Spleen (tissue), 11 donors: ENCODE measurements around the gene LCN10. TPM values are rescaled to one million over a fixed set of nuclear protein-coding genes. Genes with fewer than 3 reads are reported as not detected.
A peak's percentile ranks its signal among the peaks of the same experiment; 100 is the strongest.

ENCODE experiments used
- DNase-seq: peaks from one replicate; pipeline ENCODE4 v3.0.0-alpha.2; 2020
- H3K27ac ChIP-seq, 8 donors: fragments of 200-600 bp; sonication (generic) in 7 of 8; 1 replicate in 4 of 8; 2 replicates in 4 of 8; pipeline versions ENCODE4 v1.5.0 to v1.8.0; 2016 to 2021; ENCODE audit warnings: inconsistent platforms in 4 of 8, mild to moderate bottlenecking in 4 of 8, moderate library complexity in 1 of 8
- H3K27me3 ChIP-seq, 7 donors: fragments of 200-600 bp; sonication (generic) in 6 of 7; replicated peaks in 1 of 7; 1 replicate in 4 of 7; 2 replicates in 3 of 7; pipeline versions ENCODE4 v1.5.0 to v1.8.0; 2016 to 2021; ENCODE audit warnings: inconsistent platforms in 3 of 7, mild to moderate bottlenecking in 1 of 7
- H3K36me3 ChIP-seq, 6 donors: fragments of 200-600 bp; sonication (generic) in 5 of 6; 1 replicate in 4 of 6; 2 replicates in 2 of 6; pipeline versions ENCODE4 v1.5.0 to v1.8.0; 2016 to 2021; ENCODE audit warnings: inconsistent platforms in 2 of 6
- H3K4me1 ChIP-seq, 6 donors: fragments of 200-600 bp; sonication (generic) in 5 of 6; 1 replicate in 3 of 6; 2 replicates in 3 of 6; pipeline versions ENCODE4 v1.5.0 to v1.8.0; 2016 to 2021; ENCODE audit warnings: inconsistent platforms in 3 of 6
- H3K4me3 ChIP-seq, 8 donors: fragments of 200-600 bp; sonication (generic) in 7 of 8; 1 replicate in 4 of 8; 2 replicates in 4 of 8; pipeline versions ENCODE4 v1.5.0 to v1.8.0; 2016 to 2021; ENCODE audit warnings: inconsistent platforms in 4 of 8, mild to moderate bottlenecking in 4 of 8, moderate library complexity in 2 of 8
- H3K9me3 ChIP-seq, 8 donors: fragments of 200-600 bp; sonication (generic) in 7 of 8; 1 replicate in 4 of 8; 2 replicates in 4 of 8; pipeline versions ENCODE4 v1.5.0 to v1.8.0; 2016 to 2021; ENCODE audit warnings: inconsistent platforms in 4 of 8
- CTCF ChIP-seq, 11 experiments: fragments of 200-600 bp in 7 of 11; fragments of 450-650 bp in 4 of 11; sonication (generic) in 4 of 11; IDR thresholded peaks in 8 of 11; conservative IDR thresholded peaks in 3 of 11; 1 replicate in 7 of 11; 2 replicates in 4 of 11; pipeline versions ENCODE4 v1.4.0 to v1.8.0; 2016 to 2021; ENCODE audit warnings: antibody characterized with exemption in 11 of 11, inconsistent platforms in 4 of 11, mild to moderate bottlenecking in 1 of 11
- POLR2A ChIP-seq, 3 donors: fragments of 450-650 bp; IDR thresholded peaks; one replicate each; pipeline ENCODE4 v1.5.1; 2017; ENCODE audit warnings: antibody characterized with exemption in 3 of 3, mild to moderate bottlenecking in 1 of 3
- POLR2AphosphoS5 ChIP-seq, 3 donors: sonication (generic); formaldehyde crosslinking; IDR thresholded peaks; one replicate each; pipeline ENCODE4 v1.5.1; 2017; ENCODE audit warnings: antibody characterized with exemption in 3 of 3
- WGBS, 5 donors: extraction: QIAGEN DNeasy Blood & Tissue Kit in 3 of 5; methylation state at CpG; one replicate each; pipeline versions ENCODE4 v1.1.5 to v1.1.7; 2013 to 2018; 5-methylcytosine and 5-hydroxymethylcytosine counted together
- intact Hi-C: fragments of 100-400 bp; cut with DNase I; formaldehyde crosslinking; loops from one replicate; pipeline ENCODE4 v1.15.0; 2023; ENCODE audit warnings: low total_unique reads
- polyA plus RNA-seq, 3 donors: library from polyadenylated mRNA; stranded (reverse); fragments of 200-250 nt; gene quantifications; one replicate each; pipeline ENCODE4 v1.2.1, GENCODE V29; 2013
- total RNA-seq, 7 donors: library from RNA; depleted of rRNA in 3 of 7; stranded (reverse); fragments of >200 nt in 3 of 7; fragmentation: NEBNext Ultra II Directional in 4 of 7; extraction: Animal tissue kit (Norgen Biotek cat#: 25700) in 4 of 7; gene quantifications; one replicate each; pipeline versions ENCODE4 v1.1.0 to v1.2.1, GENCODE V29; 2016 to 2021
- donor health status: healthy with polysubstance abuse.
- donor health status: DM: no; HTN: no; CAD: no; lungs with moderate emphysema.
- donor health status: DM: no; HTN: no; CAD: no.
- donor health status: Bipolar disorder and iron deficiency.
- donor health status: healthy.
- donor health status: DM: no; HTN: no; CAD: no.
- donor health status: DM: yes; HTN: yes; CAD: no.

Gene LCN10
- total and polyA plus RNA-seq, 10 donors, result 7.2 to 41.3 (median 15.8) TPM

GRCh38 chr9:136724772-136725171 lies 18.0 kb downstream of the LCN10 start:
- Histone ChIP-seq H3K36me3 (peaks cover 6 to 65% (median 50%) of the 10 kb centered on the region in 6 donors), H3K4me1 (peaks cover 17 to 97% (median 85%) of the 10 kb centered on the region in 6 donors), H3K4me3 (no peak overlapping the region), H3K9me3 (no peaks in the 10 kb centered on the region), H3K27me3 (peaks cover 0 to 10% (median 0%) of the 10 kb centered on the region in 7 donors), H3K27ac (no peak overlapping the region)
- no peak for TF ChIP-seq POLR2A (IDR thresholded peaks at IDR 0.05)
- no peak for TF ChIP-seq CTCF (IDR thresholded peaks at IDR 0.05 in 8 of 11, conservative IDR thresholded peaks at IDR 0.05 in 3 of 11)
- peak in 1 of 3 donors; percentile 30 for TF ChIP-seq POLR2AphosphoS5 (IDR thresholded peaks at IDR 0.05)
- WGBS, 5 donors, result 77 to 84% (median 84%) methylated on average over 7 of the region's 7 CpGs
- no peak for DNase-seq
- intact Hi-C loops, result no loop called here

GRCh38 chr9:136723989-136724388 lies 18.8 kb downstream of the LCN10 start:
- Histone ChIP-seq H3K27me3 (peaks cover 0 to 7% (median 0%) of the 10 kb centered on the region in 7 donors), H3K4me1 (peaks cover 16 to 97% (median 87%) of the 10 kb centered on the region in 6 donors), H3K4me3 (no peak overlapping the region), H3K9me3 (no peaks in the 10 kb centered on the region), H3K27ac (no peak overlapping the region), H3K36me3 (peaks cover 6 to 65% (median 50%) of the 10 kb centered on the region in 6 donors)
- intact Hi-C loops, result no loop called here
- 86 to 95% (median 91%) methylated on average over 7 to 8 of the region's 8 CpGs for WGBS, 5 donors
- TF ChIP-seq POLR2AphosphoS5 (IDR thresholded peaks at IDR 0.05), result no peak
- no peak for TF ChIP-seq CTCF (IDR thresholded peaks at IDR 0.05 in 8 of 11, conservative IDR thresholded peaks at IDR 0.05 in 3 of 11)
- TF ChIP-seq POLR2A (IDR thresholded peaks at IDR 0.05), result no peak
- DNase-seq, result no peak

GRCh38 chr9:136723362-136723976 lies 19.3 kb downstream of the LCN10 start:
- H3K9me3 ChIP-seq, result no peaks in the 10 kb centered on the region
- peaks cover 6 to 65% (median 50%) of the 10 kb centered on the region in 6 donors for H3K36me3 ChIP-seq
- intact Hi-C loops, result no loop called here
- no peak for DNase-seq
- H3K27ac ChIP-seq, result no peak overlapping the region
- peaks cover 0 to 2% (median 0%) of the 10 kb centered on the region in 7 donors for H3K27me3 ChIP-seq
- no peak overlapping the region for H3K4me3 ChIP-seq
- peaks cover 16 to 97% (median 87%) of the 10 kb centered on the region in 6 donors for H3K4me1 ChIP-seq
- WGBS, 5 donors, result 83 to 95% (median 85%) methylated on average over 19 to 32 of the region's 32 CpGs
- TF ChIP-seq POLR2AphosphoS5 (IDR thresholded peaks at IDR 0.05) (peak in 2 of 3 donors; percentile 8 to 73), POLR2A (IDR thresholded peaks at IDR 0.05) (no peak)

GRCh38 chr9:136722969-136723356 lies 19.8 kb downstream of the LCN10 start:
- peak in 1 of 3 donors; percentile 60 for TF ChIP-seq POLR2AphosphoS5 (IDR thresholded peaks at IDR 0.05)
- TF ChIP-seq POLR2A (IDR thresholded peaks at IDR 0.05), result no peak
- peaks cover 6 to 65% (median 50%) of the 10 kb centered on the region in 6 donors for H3K36me3 ChIP-seq
- H3K27ac ChIP-seq, result no peak overlapping the region
- H3K4me3 ChIP-seq, result no peak overlapping the region
- DNase-seq, result peak; percentile 83
- no peaks in the 10 kb centered on the region for H3K9me3 ChIP-seq
- 69 to 88% (median 79%) methylated on average over 8 to 24 of the region's 24 CpGs for WGBS, 5 donors
- intact Hi-C loops, result no loop called here
- H3K4me1 ChIP-seq, result peaks cover 16 to 95% (median 85%) of the 10 kb centered on the region in 6 donors
- no peaks in the 10 kb centered on the region for H3K27me3 ChIP-seq
